RWPE1 (cell line): ENCODE results near the gene ZNF502.
A peak's percentile ranks its signal among the peaks of the same experiment; 100 is the strongest.
"Not testable (repeated sequence)": the region's sequence is repeated elsewhere in the genome, so short reads cannot be mapped to it uniquely, and the experiment has no call there.

ENCODE experiments used
- CTCF ChIA-PET: fragments of 350-600 bp; sonication (Branson Sonifier 250); formaldehyde crosslinking; extraction: SDS; loops from one replicate; lab custom pipeline; 2021; lab: Yijun Ruan, JAX
- POLR2A ChIA-PET: fragments of 400-600 bp; formaldehyde crosslinking; extraction: SDS; loops from one replicate; lab custom pipeline; 2020; ENCODE audit warnings: antibody characterized with exemption; ENCODE audit not compliant: low non-redundant PET; lab: Yijun Ruan, JAX
- DNase-seq: peaks from one replicate; pipeline ENCODE4 v3.0.0; 2012; ENCODE audit warnings: low spot score
- H3K27ac ChIP-seq: fragments of 450-650 bp; 2 replicates; pipeline ENCODE4 v1.5.1; 2017
- TF ChIP-seq, protein P1 (sequence below): fragments of 450-650 bp; conservative IDR thresholded peaks from 2 replicates; pipeline ENCODE4 v1.5.1; 2017; ENCODE audit warnings: low read depth, mild to moderate bottlenecking

The ZNF502 gene

DNA sequence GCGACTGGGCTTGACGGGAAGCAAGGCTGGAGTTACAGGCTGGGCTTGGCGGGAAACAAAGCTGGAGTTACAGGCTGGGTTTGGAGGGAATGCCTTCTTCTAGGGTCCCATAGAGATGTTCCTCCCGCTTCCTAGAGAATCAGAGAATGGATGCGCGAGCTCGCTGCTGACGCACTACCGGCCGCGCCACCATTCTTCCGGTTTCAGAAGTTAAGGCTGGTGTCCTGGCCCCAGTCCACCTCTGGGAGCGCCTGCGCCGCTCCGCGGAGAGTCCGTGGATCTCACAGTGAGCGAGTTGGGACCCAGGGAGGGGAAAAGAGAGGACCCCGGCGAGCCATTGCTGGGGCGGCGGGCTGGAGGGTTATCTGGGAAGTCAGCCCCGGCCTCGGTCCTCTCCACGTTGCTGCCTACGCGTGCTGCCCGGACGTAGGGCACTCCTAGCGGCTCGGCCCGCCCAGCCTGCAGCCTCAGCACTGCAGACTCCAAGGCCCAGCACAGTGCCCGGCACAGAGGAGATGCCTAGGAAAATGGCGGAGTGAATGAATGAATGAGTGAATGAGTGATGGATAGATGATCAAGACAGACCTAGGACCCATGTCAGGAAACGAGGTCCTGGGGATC, at the start of gene ZNF502:
Gene ZNF502, plus strand, starts transcription at position 206 of the 621 bp plus-strand sequence. CDS start 7,602 bp downstream, outside the sequence.
- CTCF ChIA-PET, result no interaction called here
- TF ChIP-seq, protein P1, sequence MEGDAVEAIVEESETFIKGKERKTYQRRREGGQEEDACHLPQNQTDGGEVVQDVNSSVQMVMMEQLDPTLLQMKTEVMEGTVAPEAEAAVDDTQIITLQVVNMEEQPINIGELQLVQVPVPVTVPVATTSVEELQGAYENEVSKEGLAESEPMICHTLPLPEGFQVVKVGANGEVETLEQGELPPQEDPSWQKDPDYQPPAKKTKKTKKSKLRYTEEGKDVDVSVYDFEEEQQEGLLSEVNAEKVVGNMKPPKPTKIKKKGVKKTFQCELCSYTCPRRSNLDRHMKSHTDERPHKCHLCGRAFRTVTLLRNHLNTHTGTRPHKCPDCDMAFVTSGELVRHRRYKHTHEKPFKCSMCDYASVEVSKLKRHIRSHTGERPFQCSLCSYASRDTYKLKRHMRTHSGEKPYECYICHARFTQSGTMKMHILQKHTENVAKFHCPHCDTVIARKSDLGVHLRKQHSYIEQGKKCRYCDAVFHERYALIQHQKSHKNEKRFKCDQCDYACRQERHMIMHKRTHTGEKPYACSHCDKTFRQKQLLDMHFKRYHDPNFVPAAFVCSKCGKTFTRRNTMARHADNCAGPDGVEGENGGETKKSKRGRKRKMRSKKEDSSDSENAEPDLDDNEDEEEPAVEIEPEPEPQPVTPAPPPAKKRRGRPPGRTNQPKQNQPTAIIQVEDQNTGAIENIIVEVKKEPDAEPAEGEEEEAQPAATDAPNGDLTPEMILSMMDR, result 0 out of 2 replicates have a peak, but pooled peaks have one; percentile 19
- POLR2A ChIA-PET, result no interaction called here
- H3K27ac ChIP-seq, result peak within 1 kb of the TSS; percentile 66
- peak; percentile 61 for DNase-seq

DNA sequence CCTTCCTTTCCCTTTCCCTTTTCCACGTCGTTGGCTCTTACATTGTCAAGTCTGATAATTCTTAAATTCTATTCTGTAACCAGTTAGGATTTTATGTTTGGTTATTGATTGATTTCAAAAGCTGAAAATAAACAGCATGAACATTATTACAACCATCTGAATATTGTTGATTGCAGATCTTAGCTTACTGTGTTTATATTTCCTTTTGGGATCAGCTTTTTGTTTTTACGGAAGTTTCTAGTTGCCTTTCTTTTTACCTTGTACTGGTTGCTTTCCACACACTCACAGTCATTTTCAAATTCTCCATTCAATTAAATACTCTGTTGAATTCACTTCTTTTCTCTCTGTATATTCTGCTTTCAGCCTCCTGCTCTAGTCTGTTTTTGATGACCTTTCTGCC, 47.3 kb upstream of the ZNF502 start:
- no peak for DNase-seq
- TF ChIP-seq, protein P1, result no peak
- POLR2A ChIA-PET, result no interaction called here
- CTCF ChIA-PET, result no interaction called here
- no peak overlapping the region for H3K27ac ChIP-seq

DNA sequence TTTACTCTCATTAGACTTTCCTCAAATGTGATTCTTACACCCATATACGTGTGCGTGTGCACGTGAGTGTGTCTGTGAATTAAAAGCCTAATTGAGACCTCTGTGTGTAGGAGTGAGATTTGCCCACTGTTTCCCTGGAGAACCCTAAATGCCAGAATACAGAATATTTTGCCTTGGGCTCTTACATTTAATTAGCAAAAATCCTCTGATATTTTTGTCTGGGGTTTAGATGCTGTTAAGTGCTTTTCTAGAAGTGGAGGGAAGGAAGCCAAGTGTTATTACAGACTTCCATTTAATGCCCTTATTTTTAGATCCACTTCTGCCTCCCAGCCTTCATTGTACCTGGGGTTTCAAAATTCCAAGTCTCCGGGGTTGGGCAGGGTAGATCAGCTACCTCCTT, 46.1 kb upstream of the ZNF502 start:
- TF ChIP-seq, protein P1, result no peak
- CTCF ChIA-PET, result interaction anchor here (0.6 kb wide), 1 partner anchor 96 kb away, joined by 3 read pairs; no protein-coding TSS in a partner anchor
- POLR2A ChIA-PET, result no interaction called here
- no peak for DNase-seq
- no peak overlapping the region for H3K27ac ChIP-seq

DNA sequence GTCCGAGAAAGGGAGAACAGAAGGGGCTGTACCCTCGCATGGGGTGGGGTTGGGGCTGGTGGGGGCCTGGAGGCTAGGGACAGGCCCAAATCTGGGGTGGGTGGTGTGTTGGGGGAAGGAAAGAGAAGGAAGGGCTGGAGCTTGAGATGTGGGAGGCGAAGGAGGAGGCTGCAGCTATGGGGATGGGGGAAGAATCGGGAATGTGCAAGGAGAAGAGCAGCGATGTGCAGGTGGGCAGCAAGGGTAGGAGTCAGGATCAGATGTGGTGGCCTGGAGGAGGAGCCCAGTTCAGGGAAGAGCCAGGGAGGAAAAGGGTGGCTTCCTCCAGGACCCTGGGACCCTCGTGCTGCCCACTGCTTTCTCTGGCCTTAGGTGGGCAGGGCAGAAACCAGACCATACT, 42.7 kb upstream of the ZNF502 start:
- DNase-seq, result no peak
- no peak overlapping the region for H3K27ac ChIP-seq
- ChIA-PET CTCF (no interaction called here), POLR2A (no interaction called here)
- TF ChIP-seq, protein P1, result no peak

DNA sequence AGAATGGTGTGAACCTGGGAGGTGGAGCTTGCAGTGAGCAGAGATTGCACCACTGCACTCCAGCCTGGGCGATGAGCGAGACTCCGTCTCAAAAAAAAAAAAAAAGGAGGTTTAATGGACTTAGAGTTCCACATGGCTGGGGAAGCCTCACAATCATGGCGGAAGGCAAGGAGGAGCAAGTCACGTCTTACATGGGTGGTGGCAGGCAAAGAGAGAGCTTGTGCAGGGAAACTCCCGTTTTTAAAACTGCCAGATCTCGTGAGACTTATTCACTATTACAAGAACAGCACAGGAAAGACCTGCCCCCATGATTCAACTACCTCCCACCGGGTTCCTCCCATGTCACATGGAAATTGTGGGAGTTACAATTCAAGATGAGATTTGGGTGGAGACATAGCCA, 39.0 kb upstream of the ZNF502 start:
- CTCF ChIA-PET, H3K27ac ChIP-seq, POLR2A ChIA-PET, DNase-seq: not testable (repeated sequence)

DNA sequence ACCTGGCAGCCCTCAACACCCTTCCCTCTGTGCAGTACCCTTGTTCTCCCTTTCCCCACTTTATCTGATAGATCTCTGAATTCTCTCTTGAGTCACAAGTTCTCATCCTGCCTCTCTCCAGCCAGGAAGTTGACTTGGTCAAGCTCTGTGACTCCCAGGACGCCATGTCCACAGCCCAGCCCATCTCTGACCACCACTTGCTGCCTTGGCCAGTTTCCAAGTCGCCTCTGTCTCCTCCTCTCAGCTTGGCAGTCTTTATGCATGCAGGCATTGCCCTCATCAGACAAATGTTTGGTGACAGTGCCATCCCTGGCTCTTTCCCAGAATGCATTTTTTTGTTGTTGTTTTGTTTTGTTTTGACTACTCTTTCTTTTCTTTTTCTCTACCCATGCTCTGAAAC, 38.2 kb upstream of the ZNF502 start:
- H3K27ac ChIP-seq, result no peak overlapping the region
- CTCF ChIA-PET, result no interaction called here
- no peak for DNase-seq
- TF ChIP-seq, protein P1, result no peak
- POLR2A ChIA-PET, result no interaction called here

DNA sequence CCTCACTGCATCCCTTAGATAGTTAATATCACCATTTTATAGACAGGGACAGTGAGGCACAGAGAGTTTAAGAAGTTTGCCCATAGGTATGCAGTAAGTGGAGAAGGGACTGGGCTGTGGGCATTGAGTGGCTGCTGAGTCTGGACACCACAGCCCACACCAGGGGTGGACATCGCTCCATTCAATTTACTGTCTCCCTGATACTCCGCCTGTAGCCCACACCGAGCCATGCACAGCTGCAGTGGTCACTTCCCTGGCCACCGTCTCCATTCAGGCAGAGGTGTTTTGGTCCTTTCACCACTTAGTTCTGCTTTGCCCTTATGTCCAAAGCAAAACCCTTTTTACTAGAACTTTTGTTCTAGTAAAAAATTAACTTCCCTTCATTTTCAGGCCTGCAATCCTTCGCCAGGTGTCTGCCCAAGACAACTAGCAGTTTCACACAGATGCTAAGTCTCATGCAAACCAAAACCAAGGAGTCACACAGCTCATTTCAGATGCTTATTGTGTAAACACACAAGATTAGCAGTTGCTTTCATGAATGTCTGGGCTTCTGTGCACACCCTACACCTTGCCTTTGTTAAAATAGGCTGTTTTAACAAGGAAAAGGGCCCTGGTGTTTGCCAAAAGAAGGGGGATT, 33.9 kb upstream of the ZNF502 start:
- TF ChIP-seq, protein P1, result no peak
- ChIA-PET POLR2A (no interaction called here), CTCF (interaction anchor here (0.6 kb wide), 1 partner anchor 43 kb away, joined by 5 read pairs; no protein-coding TSS in a partner anchor)
- no peak overlapping the region for H3K27ac ChIP-seq
- no peak for DNase-seq
